ENCODE data around the gene GPR32. TPM values are rescaled to one million over a fixed set of nuclear protein-coding genes. Genes with fewer than 3 reads are reported as not detected.
"Not testable (repeated sequence)": the region's sequence is repeated elsewhere in the genome, so short reads cannot be mapped to it uniquely, and the experiment has no call there.

GPR32 gene
- not detected for total RNA-seq

GRCh38 chr19:50770164-50770563 is at the start of gene GPR32:
GPR32 (plus strand) TSS chr19:50770464; CDS start chr19:50770601, 137 bp downstream.
- H3K4me1 ChIP-seq; H3K27ac ChIP-seq; H3K9me3 ChIP-seq; H3K4me3 ChIP-seq; H3K36me3 ChIP-seq; DNase-seq (ENCODE audit: low spot score in 2 of 2): not testable (repeated sequence)
- WGBS: 94% methylated on average over 2 of the region's 2 CpGs
- peaks cover 73% of the 10 kb centered on the region for H3K27me3 ChIP-seq

GRCh38 chr19:50720921-50721381 is 49.3 kb upstream of the GPR32 start:
- Histone ChIP-seq H3K4me3 (no peak overlapping the region), H3K4me1 (peaks cover 55% of the 10 kb centered on the region), H3K27ac (no peak overlapping the region), H3K27me3 (peaks cover 56% of the 10 kb centered on the region), H3K9me3 (no peaks in the 10 kb centered on the region), H3K36me3 (no peaks in the 10 kb centered on the region)
- no peak for DNase-seq (ENCODE audit: low spot score in 2 of 2)
- 22% methylated on average over 3 of the region's 8 CpGs for WGBS
- TF ChIP-seq POLR2A (IDR thresholded peaks at IDR 0.05) (no peak), EP300 (IDR thresholded peaks at IDR 0.05) (no peak), POLR2AphosphoS5 (IDR thresholded peaks at IDR 0.05) (no peak), CTCF (IDR thresholded peaks at IDR 0.05) (no peak)

GRCh38 chr19:50721441-50722137 is 48.7 kb upstream of the GPR32 start:
- Histone ChIP-seq H3K36me3 (no peaks in the 10 kb centered on the region), H3K9me3 (no peaks in the 10 kb centered on the region), H3K4me3 (no peak overlapping the region), H3K27me3 (peaks cover 50% of the 10 kb centered on the region), H3K4me1 (peaks cover 60% of the 10 kb centered on the region), H3K27ac (no peak overlapping the region)
- WGBS: 83% methylated on average over 3 of the region's 10 CpGs
- no peak for DNase-seq (ENCODE audit: low spot score in 2 of 2)
- TF ChIP-seq EP300 (IDR thresholded peaks at IDR 0.05): no peak
- no peak for TF ChIP-seq POLR2A (IDR thresholded peaks at IDR 0.05)
- no peak for TF ChIP-seq CTCF (IDR thresholded peaks at IDR 0.05)
- no peak for TF ChIP-seq POLR2AphosphoS5 (IDR thresholded peaks at IDR 0.05)

- Histone ChIP-seq H3K36me3 (no peaks in the 10 kb centered on the region), H3K9me3 (no peaks in the 10 kb centered on the region), H3K27me3 (peaks cover 42% of the 10 kb centered on the region), H3K27ac (no peak overlapping the region), H3K4me1 (peaks cover 60% of the 10 kb centered on the region), H3K4me3 (peak overlapping the region; percentile 61)
- DNase-seq (ENCODE audit: low spot score in 2 of 2): no peak
- TF ChIP-seq POLR2AphosphoS5 (IDR thresholded peaks at IDR 0.05) (no peak), POLR2A (IDR thresholded peaks at IDR 0.05) (no peak), CTCF (IDR thresholded peaks at IDR 0.05) (no peak), EP300 (IDR thresholded peaks at IDR 0.05) (no peak)
- 81% methylated on average over 7 of the region's 15 CpGs for WGBS
These were observed 47.9 kb upstream of the GPR32 start for GRCh38 chr19:50722201-50723013.

- H3K4me3 ChIP-seq: peak within 1 kb of the TSS; percentile 61
- 39% methylated on average over 15 of the region's 15 CpGs for WGBS
- H3K36me3 ChIP-seq: no peaks in the 10 kb centered on the region
- H3K9me3 ChIP-seq: no peaks in the 10 kb centered on the region
- no peak for TF ChIP-seq EP300 (IDR thresholded peaks at IDR 0.05)
- peak within 1 kb of the TSS; percentile 7 for H3K27ac ChIP-seq
- peak in 1 of 2 donors; percentile 73 for DNase-seq (ENCODE audit: low spot score in 2 of 2)
- H3K27me3 ChIP-seq: peaks cover 39% of the 10 kb centered on the region
- peaks cover 63% of the 10 kb centered on the region for H3K4me1 ChIP-seq
These were observed 47.2 kb upstream of the GPR32 start, which contains the start of gene CLEC11A for GRCh38 chr19:50723069-50723468. CLEC11A (plus strand) TSS chr19:50723364; CDS start chr19:50723526, 162 bp downstream.
